GM19395 (cell line): Measurements from ENCODE around the gene SLC29A1.

ENCODE experiments used
- ATAC-seq: cut with Tn5 transposase; IDR thresholded peaks from one replicate; pipeline ENCODE4 v1.9.1; 2021; ENCODE audit warnings: mild to moderate bottlenecking, moderate library complexity; ENCODE audit not compliant: unreplicated experiment

The SLC29A1 gene

DNA sequence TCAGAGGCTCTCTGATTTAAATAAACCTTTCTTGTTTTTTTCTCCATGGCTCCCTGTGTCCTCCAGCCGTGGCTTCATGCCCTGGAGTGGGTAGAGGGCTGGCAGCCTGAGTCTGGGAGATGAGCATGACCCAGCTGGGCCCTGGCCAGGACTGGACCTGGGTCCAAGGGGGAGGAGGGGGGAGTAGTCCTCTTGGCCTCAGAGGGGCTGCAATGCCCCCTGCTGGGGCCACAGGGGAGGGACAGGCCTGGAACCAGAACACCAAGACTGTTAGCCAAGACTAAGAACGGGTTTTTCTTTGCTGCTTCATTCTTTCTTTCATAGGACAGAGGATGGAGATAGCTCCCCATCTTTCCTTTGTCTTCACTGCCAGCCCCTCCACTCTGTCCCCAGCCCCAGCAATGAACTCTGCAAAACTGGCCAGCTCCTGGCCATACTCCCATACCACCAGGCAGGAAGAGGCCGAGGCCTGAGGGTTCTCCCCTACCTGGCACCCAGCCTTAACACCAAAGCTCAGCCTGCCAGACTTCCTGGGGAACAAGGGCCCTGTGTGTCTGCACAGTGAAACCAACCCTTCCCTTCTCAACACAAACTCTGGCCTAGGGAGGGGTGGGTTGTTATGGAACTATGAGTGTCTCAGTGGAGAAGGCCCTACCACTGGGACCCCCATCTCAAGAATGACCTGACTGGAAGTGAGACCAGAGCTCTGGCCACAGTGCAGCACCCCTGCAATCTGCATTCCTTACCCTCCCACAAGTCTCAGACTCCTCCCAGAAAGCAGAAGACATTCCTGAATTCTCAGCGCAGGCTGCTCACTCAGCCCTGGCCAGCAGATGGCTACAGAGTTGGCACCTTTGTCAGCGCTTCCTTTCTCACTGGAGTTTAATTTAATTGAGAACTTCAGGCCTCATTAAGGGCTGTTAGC, 11.0 kb downstream of the SLC29A1 start:
- no peak for ATAC-seq

DNA sequence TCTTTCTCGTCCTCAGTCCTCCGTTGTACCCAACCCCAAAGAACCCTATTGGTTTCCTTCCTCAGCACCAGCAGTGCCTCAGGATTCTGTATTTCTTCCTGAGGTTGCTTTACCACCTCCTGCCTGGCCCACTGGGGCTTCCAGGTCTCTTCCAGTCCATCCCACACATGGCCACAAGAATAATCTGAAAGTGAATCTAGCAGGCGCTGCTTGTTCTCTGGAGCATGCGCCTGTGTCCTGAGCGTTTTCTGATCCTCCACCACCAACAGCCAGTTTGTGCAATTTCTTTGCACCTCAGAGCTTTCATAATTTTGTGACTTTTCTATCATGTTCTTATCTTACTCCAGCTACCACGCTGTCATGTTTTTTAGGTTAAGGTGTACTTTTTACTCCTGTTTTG, 11.9 kb downstream of the SLC29A1 start:
- ATAC-seq: no peak

DNA sequence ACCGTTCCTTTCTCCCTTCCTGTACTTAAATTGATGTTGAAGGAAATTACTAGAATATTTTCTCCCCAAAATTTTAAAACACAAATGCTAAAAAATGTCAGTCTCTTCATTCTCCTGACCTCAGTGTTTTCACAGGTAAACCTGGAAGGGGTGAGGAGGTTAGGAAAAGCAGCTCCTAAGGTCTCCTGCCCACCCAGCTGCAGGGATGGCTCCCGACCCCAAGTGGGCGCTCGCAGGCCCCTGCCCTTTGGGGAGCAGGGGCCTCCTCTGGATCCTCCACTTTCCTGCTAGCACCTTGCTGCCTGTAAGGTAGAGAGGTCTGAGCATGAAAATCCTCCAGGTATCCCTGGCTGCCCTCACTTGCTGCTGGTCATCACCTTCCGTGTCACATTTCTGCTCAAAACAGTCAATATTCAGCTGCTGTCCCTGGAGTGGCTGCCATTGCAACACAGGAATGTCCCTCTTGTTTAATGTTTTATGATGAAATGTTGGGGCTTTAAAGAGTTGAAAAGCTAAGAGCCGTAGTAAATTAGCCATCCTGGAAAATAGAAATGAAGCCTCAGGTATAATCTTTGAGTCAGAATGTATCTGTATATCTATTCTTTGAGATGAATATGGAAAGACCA, 12.6 kb downstream of the SLC29A1 start:
- ATAC-seq: no peak

DNA sequence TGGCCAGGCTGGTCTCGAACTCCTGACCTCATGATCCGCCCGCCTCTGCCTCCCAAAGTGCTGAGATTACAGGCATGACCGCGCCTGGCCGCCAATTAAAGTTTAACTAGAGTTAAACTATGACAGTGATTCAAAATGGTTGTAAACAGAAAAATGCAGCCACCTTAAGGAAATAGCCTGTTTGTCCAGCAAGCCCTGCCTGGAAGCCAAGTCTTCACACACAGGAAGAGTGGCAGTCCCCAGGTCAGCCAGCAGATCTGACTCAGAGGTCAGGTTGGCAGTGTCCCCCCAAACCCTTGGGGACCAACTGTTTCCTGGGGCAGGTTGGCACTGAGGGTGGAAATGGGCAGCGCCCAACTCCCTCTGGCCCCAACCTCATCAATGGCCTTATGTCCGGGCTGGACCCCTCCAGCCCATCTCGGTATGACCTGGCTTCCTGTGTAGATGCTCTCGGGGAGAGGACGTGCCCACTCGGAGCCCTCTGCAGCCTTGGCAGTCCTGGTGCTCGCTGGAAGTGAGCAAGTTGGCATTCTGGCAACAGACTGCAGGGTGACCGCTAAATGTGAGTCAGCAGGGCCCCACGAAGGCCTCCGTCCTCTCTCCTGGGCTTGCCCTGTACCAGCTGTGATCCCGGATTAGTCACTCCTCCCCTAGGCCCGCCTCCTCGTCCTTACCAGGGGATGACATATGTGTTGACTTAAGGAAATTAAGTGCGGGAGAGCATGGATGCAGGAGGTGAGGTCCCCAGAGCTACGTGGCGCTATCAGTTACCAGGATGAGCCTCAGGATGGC, 13.8 kb downstream of the SLC29A1 start:
- peak; percentile 63 for ATAC-seq

DNA sequence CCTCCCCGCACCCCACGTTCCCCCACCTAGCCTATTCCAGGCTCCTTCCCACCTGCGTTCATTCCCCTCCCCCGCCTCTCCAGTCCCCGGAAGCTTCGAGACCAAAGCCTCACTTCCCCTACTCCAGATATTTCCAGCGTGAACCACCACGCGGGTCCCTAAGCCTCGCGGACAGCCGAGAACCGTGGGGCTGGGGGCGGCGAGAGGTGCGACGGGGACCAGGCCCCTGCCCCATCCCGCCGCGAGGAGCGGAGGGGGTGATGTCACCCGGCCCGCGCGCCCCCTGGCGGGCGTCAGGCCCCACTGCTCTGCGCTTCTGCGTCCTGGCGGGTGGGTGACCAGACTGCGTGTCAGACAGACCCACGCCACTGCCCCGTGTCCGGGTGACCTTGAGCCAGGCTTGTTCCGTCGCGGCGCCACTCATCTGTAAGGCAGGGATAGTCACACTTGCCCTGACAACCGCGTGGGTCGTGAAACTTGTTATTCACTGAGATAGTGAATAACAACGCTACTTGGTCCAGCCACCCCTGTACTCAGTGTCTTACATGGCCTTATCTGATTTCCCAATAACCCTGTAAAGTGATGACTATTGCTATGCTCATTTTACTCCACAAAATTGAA, 14.5 kb downstream of the SLC29A1 start:
- ATAC-seq: peak; percentile 85

DNA sequence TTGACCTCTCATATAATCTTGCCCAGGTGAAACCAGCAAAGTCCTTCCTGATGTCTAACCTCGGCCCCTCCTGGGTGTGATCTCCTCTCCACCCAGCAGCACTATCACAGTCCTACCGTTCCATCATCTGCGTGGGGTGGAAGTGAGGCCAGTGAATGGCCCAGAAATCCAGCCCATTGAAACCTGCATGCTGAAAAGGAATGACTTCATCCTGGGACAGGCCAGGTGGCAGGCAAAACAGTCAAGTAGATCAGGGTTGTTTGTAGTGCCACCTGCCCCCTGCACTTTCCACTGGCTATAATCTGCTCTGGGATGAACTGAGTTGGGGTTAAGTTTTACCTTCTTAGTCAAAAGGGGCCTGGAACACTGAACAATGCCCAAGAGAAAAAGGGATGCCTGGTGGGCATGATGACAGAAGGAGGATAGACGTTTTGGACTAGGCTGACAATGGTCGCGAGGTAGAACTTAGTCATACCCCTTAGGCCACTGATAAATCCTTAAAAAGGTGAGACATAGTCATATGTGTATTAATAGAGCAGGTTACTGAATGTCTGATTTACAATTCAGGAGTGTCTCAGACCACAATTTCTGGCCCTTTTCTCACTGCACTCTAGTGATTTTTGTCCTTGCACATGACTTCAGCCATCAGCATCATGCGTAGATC, 15.4 kb downstream of the SLC29A1 start:
- ATAC-seq: no peak

DNA sequence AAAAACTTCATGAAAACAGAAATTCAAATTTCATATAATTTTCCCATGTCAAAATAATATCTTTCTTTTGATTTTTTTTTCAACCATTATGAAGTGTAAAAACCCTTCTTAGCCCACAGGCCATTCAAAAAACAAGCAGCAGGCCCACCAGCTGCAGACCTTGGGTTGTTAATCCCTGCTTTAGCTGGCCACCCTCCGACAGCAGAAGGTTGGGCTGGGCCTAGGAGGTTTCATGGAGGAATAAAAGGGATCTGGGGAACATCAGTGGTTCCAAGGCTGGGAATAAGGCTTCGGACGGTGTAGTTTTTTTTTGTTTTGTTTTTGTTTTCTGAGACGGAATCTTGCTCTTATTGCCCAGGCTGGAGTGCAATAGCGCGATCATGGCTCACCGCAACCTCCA, 19.9 kb downstream of the SLC29A1 start:
- ATAC-seq: no peak

DNA sequence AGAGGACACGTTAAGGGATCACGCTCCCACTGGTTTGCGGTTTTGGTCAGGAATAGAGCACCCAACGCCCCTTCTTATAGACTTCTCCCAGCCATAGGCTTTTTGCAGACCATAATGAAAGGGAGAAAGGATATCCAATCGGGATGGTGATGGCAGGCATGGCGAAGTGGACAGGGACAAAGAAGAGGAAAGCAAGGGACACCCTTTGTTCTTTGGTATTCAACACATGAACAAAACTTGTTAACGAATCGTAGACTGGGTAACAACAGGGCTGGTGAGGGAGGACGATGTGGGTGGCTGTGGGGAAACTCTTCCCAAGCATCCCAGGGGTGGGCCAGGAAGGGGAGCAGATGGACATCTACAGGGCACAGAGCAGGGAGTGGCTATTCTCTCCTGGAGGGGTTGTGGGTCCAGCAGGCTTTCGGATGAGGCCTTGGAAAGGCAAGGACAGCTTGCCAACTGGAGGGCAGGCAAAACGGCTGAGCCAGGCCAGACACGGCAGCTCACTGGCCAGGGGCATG, 22.1 kb downstream of the SLC29A1 start:
- no peak for ATAC-seq

DNA sequence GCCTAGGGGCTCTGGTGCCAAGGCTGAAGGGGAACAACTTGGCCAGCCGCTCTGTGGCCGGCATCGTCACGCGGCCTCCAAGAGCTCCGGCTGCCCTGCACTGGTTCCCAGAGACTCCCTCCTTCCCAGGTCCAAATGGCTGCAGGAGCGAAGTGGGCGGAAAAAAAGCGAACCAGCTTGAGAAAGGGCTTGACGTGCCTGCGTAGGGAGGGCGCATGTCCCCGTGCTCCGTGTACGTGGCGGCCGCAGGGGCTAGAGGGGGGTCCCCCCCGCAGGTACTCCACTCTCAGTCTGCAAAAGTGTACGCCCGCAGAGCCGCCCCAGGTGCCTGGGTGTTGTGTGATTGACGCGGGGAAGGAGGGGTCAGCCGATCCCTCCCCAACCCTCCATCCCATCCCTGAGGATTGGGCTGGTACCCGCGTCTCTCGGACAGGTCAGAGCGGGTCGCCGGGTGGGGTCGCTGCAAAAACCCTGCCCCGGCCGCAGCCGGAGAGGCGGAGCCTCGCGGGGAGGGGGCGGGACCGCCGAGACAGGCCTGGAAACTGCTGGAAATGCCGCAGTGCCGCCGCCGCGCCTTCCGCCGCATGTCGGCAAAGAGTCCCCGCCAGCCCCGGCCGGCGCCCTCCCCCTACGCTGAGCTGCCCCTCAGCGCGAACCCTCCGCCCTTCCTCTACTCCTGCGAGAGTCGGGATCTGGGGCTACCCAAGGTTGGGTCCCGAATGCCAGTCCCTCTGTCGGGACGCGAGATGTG, 22.7 kb downstream of the SLC29A1 start:
- peak; percentile 50 for ATAC-seq

DNA sequence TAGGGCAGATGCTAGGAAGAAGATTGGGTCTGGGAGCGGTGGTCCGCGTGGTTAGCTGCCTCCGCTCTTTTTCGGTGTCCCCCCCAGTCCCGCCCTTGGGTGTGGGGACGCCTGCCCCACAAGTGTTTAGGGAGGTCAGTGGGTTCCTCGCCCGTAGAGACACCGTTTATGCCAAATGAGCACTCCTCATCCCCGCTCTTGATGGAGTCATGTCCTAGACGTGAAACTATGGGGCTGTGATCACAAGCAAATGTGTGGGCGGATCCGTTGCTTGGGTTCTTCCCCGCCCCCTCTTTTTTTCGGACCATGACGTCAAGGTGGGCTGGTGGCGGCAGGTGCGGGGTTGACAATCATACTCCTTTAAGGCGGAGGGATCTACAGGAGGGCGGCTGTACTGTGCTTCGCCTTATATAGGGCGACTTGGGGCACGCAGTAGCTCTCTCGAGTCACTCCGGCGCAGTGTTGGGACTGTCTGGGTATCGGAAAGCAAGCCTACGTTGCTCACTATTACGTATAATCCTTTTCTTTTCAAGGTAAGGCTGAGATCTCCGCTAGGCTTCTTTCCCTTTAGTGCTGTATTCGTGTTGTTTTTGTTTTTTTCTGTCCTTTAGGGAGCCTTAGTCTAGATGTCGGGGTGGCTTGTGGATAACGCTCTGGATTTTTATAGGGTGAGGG, 23.4 kb downstream of the SLC29A1 start, which contains the start of gene HSP90AB1:
HSP90AB1 (plus strand) TSS at position 439 of the 675 bp plus-strand sequence. CDS start 1,529 bp downstream, outside the sequence.
- peak; percentile 66 for ATAC-seq

DNA sequence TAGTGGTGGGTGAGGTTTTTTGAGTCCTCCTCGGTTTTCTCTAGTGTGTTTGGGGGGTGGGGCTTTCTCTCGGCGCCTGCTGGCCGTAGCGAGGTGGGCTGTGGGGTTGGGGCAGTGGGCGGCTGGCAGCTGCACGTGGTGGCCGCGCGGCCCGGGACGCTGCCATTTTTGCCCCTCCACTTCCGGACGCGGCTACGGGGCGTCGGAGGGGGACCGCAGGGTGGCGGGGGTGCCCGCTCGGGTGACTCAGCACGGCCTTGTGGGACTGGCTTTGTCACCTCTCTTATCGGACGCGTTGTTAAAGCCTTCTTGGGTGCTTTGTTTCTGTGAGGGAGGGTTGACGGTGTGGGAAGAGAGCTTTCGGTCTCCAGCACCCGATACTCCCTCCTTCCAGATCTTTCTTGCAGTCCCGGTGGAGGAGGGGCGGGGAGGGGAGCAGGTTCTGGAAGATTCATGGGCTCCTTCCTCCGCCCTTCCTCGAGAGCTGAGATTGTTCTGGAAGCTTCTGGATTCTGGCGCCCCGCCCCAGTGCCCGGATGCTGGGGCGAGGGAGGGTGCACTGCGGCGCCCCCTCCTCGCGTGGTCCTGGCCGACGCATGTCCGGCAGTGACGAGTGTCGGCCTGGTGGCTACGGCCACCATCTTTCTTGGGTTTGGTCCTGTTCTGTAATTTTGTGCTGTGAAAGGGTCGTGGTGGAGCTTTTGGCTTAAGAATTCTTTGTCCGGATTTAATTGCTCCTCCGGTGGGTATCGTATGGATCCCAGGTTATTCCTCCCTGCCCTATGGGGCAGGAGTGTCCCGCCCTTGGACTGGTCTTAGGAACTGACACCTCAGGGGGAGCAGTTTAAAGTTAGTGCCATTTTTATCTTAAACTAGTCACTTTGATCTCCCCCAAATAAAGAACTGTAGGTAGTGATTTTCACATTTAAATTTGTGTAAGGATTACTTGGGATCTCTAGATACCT, 24.2 kb downstream of the SLC29A1 start:
- ATAC-seq: peak; percentile 36

DNA sequence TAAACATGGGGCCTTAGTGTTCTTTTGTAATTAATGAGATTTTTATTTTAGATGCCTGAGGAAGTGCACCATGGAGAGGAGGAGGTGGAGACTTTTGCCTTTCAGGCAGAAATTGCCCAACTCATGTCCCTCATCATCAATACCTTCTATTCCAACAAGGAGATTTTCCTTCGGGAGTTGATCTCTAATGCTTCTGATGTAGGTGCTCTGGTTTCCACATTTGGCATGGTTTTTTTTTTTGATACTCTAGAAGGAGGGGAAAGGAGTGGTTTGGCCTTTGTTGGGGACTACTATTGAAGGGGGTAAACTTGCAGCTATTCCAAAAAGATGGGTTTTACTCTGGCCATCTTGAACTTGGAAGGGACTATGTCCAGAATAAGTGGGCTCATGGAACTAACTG, 25.2 kb downstream of the SLC29A1 start:
- no peak for ATAC-seq

DNA sequence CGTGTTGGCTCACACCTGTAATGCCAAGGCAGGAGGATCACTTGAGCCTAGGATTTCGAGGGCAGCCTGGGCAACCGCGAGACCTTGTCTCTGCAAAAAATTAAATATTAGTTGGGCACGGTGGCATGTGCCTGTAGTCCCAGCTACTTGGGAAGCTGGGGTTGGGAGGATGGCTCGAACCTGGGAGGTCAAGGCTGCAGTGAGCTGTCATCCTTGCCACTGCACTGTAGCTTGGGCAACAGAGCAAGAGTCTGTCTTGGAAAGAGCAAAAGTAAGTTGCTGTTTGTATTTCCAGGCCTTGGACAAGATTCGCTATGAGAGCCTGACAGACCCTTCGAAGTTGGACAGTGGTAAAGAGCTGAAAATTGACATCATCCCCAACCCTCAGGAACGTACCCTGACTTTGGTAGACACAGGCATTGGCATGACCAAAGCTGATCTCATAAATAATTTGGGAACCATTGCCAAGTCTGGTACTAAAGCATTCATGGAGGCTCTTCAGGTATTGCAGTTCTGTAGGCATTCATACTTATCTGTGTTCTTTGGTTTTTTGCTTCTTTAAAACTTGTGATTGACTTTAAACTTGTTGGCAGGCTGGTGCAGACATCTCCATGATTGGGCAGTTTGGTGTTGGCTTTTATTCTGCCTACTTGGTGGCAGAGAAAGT, 25.8 kb downstream of the SLC29A1 start:
- no peak for ATAC-seq

DNA sequence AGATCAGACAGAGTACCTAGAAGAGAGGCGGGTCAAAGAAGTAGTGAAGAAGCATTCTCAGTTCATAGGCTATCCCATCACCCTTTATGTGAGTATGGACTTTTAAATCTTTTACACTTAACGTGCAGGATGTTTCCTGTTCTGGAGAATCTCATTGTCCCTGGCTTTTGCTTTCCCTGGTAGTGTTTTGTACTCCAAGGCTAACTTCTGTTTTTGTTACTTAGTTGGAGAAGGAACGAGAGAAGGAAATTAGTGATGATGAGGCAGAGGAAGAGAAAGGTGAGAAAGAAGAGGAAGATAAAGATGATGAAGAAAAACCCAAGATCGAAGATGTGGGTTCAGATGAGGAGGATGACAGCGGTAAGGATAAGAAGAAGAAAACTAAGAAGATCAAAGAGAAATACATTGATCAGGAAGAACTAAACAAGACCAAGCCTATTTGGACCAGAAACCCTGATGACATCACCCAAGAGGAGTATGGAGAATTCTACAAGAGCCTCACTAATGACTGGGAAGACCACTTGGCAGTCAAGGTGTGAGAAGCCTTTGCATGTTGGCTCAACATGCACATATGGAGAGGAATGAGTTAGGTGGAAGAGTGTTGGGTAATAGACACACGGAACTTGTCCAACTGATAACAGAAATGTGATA, 26.8 kb downstream of the SLC29A1 start:
- ATAC-seq: no peak

DNA sequence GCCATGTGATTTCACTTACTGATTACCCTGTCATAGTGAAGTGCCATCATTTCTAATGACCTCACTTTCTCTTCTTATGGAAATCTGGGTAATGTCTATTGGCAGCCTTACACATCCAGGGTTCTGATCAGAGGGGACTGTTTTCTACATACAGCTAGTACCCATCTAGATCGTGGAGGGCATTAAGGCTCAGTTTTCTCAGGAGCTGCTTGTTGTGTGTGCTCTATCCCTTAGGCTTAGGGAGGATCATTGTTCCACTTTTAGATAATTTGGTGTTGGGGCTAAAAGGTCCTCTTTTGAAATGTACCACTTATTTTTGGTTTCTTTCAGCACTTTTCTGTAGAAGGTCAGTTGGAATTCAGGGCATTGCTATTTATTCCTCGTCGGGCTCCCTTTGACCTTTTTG, 27.3 kb downstream of the SLC29A1 start:
- no peak for ATAC-seq
